GM12891 (cell line): ENCODE results near the gene EIF1AD.

Experiments
- POLR2A ChIP-seq: IDR thresholded peaks from 2 replicates; pipeline ENCODE4 v1.6.1; 2011; ENCODE audit warnings: low read depth, low read length, control low read depth
- POLR2AphosphoS5 ChIP-seq: IDR thresholded peaks from 2 replicates; pipeline ENCODE4 v1.6.1; 2011; ENCODE audit warnings: low read depth, low read length, control low read depth

GRCh38 chr11:65979261-65979759, 22.6 kb downstream of the EIF1AD start:
- TF ChIP-seq POLR2A (no peak), POLR2AphosphoS5 (no peak)
